Loucy (cell line): ENCODE data around the gene PRSS38.

ENCODE experiments used
- H2AFZ ChIP-seq: fragments of 200-600 bp; sonication (generic); 2 replicates; pipeline ENCODE4 v1.6.0; 2016; ENCODE audit warnings: antibody characterized with exemption, mild to moderate bottlenecking, low read length, moderate library complexity
- H3F3A ChIP-seq: fragments of 200-600 bp; 2 replicates; pipeline ENCODE4 v1.6.0; 2016; ENCODE audit warnings: antibody characterized with exemption, low read depth, mild to moderate bottlenecking
- H3K27me3 ChIP-seq: fragments of 200-600 bp; sonication (generic); 2 replicates; pipeline ENCODE4 v1.6.1; 2014; ENCODE audit warnings: low read length, mild to moderate bottlenecking; ENCODE audit not compliant: insufficient read depth, poor library complexity, severe bottlenecking
- H3K36me3 ChIP-seq: fragments of 200-600 bp; sonication (generic); 2 replicates; pipeline ENCODE4 v1.6.1; 2016; ENCODE audit warnings: low read length; ENCODE audit not compliant: insufficient read depth
- H3K4me1 ChIP-seq: fragments of 200-600 bp; sonication (generic); 2 replicates; pipeline ENCODE4 v1.5.1; 2014; ENCODE audit warnings: low read length, mild to moderate bottlenecking; ENCODE audit not compliant: insufficient read depth, poor library complexity, severe bottlenecking
- H3K4me2 ChIP-seq: fragments of 200-600 bp; sonication (generic); 2 replicates; pipeline ENCODE4 v1.6.0; 2014; ENCODE audit warnings: antibody characterized with exemption, low read length, low read depth, mild to moderate bottlenecking; ENCODE audit not compliant: poor library complexity, severe bottlenecking
- H3K4me3 ChIP-seq: fragments of 200-600 bp; sonication (generic); 2 replicates; pipeline ENCODE4 v1.5.1; 2014; ENCODE audit warnings: low read length, mild to moderate bottlenecking, mixed read lengths; ENCODE audit not compliant: poor library complexity, severe bottlenecking
- H3K79me2 ChIP-seq: fragments of 200-600 bp; sonication (generic); 2 replicates; pipeline ENCODE4 v1.6.1; 2014; ENCODE audit warnings: low read length; ENCODE audit not compliant: insufficient read depth
- H3K9ac ChIP-seq: fragments of 200-600 bp; sonication (generic); 2 replicates; pipeline ENCODE4 v1.6.0; 2014; ENCODE audit warnings: mild to moderate bottlenecking, low read depth, low read length, moderate library complexity; ENCODE audit not compliant: poor library complexity, severe bottlenecking
- H3K9me2 ChIP-seq: fragments of 200-600 bp; sonication (generic); replicated peaks from 2 replicates; pipeline ENCODE4 v1.6.1; 2016; ENCODE audit warnings: low read depth, low read length, mixed read lengths
- H3K9me3 ChIP-seq: fragments of 200-600 bp; sonication (generic); 2 replicates; pipeline ENCODE4 v1.6.1; 2014; ENCODE audit warnings: mild to moderate bottlenecking, antibody characterized with exemption, low read length, low read depth; ENCODE audit not compliant: insufficient read depth
- H4K20me1 ChIP-seq: fragments of 200-600 bp; sonication (generic); 2 replicates; pipeline ENCODE4 v1.6.0; 2014; ENCODE audit warnings: antibody characterized with exemption, low read length, mild to moderate bottlenecking; ENCODE audit not compliant: insufficient read depth, poor library complexity, severe bottlenecking
- EZH2phosphoT487 ChIP-seq: fragments of 200-600 bp; IDR thresholded peaks from 2 replicates; pipeline ENCODE4 v1.6.1; 2018; ENCODE audit warnings: antibody characterized with exemption, mild to moderate bottlenecking, moderate library complexity, borderline replicate concordance
- TF ChIP-seq, protein P1 (sequence below): fragments of 200-600 bp; sonication (generic); conservative IDR thresholded peaks from 2 replicates; pipeline ENCODE4 v1.5.1; 2014; ENCODE audit warnings: mild to moderate bottlenecking, antibody characterized with exemption, low read length

The PRSS38 gene

GRCh38 chr1:227883073-227883520, 67.6 kb downstream of the PRSS38 start:
- Histone ChIP-seq H3K9ac (no peak overlapping the region), H3K9me3 (no peaks in the 10 kb centered on the region), H3K79me2 (no peaks in the 10 kb centered on the region), H3K4me1 (no peaks in the 10 kb centered on the region), H3K4me2 (no peak overlapping the region), H3K9me2 (no peaks in the 10 kb centered on the region), H3K36me3 (no peaks in the 10 kb centered on the region), H3F3A (no peaks in the 10 kb centered on the region), H3K4me3 (no peak overlapping the region), H2AFZ (no peak overlapping the region), H3K27me3 (no peaks in the 10 kb centered on the region), H4K20me1 (no peaks in the 10 kb centered on the region)
- TF ChIP-seq, protein P1, sequence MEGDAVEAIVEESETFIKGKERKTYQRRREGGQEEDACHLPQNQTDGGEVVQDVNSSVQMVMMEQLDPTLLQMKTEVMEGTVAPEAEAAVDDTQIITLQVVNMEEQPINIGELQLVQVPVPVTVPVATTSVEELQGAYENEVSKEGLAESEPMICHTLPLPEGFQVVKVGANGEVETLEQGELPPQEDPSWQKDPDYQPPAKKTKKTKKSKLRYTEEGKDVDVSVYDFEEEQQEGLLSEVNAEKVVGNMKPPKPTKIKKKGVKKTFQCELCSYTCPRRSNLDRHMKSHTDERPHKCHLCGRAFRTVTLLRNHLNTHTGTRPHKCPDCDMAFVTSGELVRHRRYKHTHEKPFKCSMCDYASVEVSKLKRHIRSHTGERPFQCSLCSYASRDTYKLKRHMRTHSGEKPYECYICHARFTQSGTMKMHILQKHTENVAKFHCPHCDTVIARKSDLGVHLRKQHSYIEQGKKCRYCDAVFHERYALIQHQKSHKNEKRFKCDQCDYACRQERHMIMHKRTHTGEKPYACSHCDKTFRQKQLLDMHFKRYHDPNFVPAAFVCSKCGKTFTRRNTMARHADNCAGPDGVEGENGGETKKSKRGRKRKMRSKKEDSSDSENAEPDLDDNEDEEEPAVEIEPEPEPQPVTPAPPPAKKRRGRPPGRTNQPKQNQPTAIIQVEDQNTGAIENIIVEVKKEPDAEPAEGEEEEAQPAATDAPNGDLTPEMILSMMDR = no peak
- no peak for TF ChIP-seq EZH2phosphoT487

GRCh38 chr1:227883641-227884301, 68.3 kb downstream of the PRSS38 start:
- TF ChIP-seq, protein P1 = no peak
- Histone ChIP-seq H4K20me1 (no peaks in the 10 kb centered on the region), H3K9me3 (no peaks in the 10 kb centered on the region), H3K27me3 (no peaks in the 10 kb centered on the region), H3K4me1 (no peaks in the 10 kb centered on the region), H3F3A (no peaks in the 10 kb centered on the region), H3K4me3 (no peak overlapping the region), H3K79me2 (no peaks in the 10 kb centered on the region), H3K4me2 (no peak overlapping the region), H3K36me3 (no peaks in the 10 kb centered on the region), H3K9me2 (no peaks in the 10 kb centered on the region), H3K9ac (no peak overlapping the region), H2AFZ (no peak overlapping the region)

DNA sequence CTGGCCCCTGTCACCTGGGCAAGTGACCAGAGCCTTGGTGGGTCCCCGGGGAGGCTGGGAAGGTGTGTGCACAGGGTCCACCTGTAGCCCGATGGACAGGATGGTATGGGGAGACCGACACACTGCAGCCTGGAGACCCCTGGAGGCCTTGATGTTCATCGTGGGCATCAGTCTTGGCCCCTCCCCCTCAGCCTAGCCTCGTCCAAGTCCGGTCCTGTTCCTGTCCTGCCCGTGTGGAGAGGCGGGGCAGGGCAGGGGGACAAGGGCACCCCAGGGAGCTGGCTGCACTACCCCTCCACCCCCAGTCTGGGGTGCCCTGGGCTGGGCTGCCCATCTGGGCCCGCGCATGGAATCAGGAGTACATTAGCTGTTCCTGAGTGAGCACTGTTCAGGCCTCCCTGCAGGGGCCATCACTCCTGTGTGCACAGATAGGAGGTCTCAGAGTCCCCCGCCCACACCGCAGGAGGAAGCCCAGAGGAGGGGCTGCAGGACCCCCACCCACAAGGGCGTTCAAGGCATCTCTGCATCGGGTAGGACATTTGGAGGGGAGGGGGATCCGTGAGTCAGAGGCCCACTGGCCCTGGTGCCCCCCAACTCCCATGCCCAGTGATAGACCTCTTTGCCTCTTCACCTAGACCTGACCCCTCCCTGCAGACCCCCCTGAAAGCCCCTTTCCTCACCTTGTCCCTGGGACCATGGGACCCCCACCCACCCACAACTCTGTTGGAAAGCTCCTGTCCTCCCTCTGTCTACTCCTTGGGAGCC, 69.1 kb downstream of the PRSS38 start:
- Histone ChIP-seq H3K9me2 (no peaks in the 10 kb centered on the region), H3K9ac (no peak overlapping the region), H3K9me3 (no peaks in the 10 kb centered on the region), H3K4me1 (no peaks in the 10 kb centered on the region), H3K27me3 (no peaks in the 10 kb centered on the region), H3K79me2 (no peaks in the 10 kb centered on the region), H3K36me3 (no peaks in the 10 kb centered on the region), H4K20me1 (no peaks in the 10 kb centered on the region), H3F3A (no peaks in the 10 kb centered on the region), H3K4me2 (no peak overlapping the region), H2AFZ (no peak overlapping the region), H3K4me3 (no peak overlapping the region)
- no peak for TF ChIP-seq EZH2phosphoT487
- TF ChIP-seq, protein P1 = no peak
